Islet precursor cell (in vitro differentiated cells): ENCODE results near the gene ZNF879.
A peak's percentile ranks its signal among the peaks of the same experiment; 100 is the strongest.

ENCODE experiments used
- DNase-seq: peaks from one replicate; pipeline ENCODE4 v3.0.0-alpha.2; 2018

Gene ZNF879

GRCh38 chr5:179033004-179033580 is 9.5 kb downstream of the ZNF879 start:
- no peak for DNase-seq

GRCh38 chr5:179044765-179045164 is 21.2 kb downstream of the ZNF879 start:
- no peak for DNase-seq

DNA sequence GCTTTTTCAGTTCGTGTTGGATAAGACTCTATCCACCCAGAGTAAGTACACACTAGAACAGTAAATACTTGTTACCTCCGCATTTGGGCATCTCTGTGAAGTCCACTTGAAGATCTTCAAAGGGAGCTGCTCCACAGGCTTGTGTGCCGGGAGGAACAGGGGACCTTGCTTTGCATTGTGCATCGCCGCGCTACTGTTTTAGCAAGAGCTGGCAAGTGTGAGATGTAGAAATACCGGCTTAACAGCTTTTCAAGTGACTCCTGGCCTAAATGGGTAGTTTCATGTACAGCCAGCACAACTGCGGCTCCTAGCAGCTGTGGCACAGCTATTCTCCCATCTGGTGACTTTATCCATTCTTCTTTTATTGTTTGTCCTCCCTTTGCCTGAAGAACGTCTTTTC is 28.2 kb downstream of the ZNF879 start:
- no peak for DNase-seq

- DNase-seq = no peak
Observed at GRCh38 chr5:179054036-179054785, 30.6 kb downstream of the ZNF879 start.

DNA sequence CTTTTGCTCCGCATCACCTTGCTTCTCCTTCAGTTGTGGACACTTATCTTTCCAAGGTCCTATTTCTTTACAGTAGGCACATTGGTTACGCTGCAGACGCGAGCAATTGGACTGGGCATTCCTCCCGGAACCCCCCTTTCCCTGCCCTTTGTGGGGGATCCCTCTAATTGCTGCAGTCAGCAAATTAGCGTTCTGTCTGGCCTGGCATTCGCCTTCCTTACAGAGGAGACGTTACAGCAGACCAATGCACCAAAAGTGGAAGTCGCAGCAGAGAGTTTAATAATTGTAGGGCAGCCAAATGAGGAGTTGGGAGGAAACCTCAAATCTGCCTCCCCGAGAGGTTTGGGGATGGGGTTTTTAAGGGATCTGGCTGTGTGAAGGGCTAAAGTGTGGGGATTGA is 31.3 kb downstream of the ZNF879 start:
- no peak for DNase-seq

GRCh38 chr5:179055436-179055835 is 31.8 kb downstream of the ZNF879 start:
- peak; percentile 56 for DNase-seq

- no peak for DNase-seq
Observed at GRCh38 chr5:179055841-179056240, 32.2 kb downstream of the ZNF879 start.

DNA sequence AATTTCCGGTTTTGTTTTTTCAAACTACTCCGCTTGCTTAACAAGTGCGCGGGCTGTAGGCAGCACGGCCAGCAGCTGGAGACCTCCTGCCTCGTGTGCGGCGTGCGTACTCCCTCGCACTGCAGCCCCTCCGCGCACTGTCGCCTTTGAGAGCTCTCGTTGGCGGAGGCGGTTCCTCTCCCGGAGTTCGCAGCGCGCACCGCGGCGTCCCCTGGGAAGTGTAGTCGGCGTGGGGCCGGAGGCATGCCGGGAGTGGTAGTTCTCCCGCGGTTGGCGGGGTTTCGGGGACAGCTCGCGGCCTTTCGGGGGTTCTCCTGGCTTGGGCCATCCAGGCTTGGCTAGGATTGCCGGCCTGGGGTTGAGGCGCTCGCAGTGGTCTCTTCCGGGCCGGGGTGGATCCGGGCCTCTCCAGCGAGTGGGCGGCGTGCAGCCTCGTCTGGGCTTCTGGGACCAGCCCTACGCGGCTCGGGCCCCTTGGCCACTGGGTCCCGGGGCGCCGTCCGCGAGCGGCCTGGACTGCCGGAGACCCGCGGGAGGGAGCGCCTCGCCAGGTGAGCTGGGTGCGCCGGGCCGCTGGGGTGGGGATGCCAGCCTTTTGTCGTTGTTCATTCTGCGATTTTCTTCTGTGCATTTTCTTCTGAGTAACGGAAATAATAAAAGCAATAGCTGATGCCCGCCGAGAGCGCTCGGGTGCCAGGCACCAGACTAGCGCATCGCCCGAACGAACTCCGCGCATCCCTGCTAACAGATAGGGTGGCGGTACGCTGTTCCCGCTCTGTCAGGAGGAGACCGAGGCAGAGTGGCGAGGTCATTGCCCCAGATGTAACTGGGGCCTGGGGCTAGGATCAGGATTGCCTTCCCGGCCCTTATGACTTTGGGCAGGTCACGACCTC is 36.8 kb downstream of the ZNF879 start, which contains the start of gene ZNF354C:
ZNF354C (plus strand) TSS at position 258 of the 893 bp plus-strand sequence. CDS start 1,696 bp downstream, outside the sequence.
- peak; percentile 93 for DNase-seq

GRCh38 chr5:179061025-179061424 is 37.4 kb downstream of the ZNF879 start:
- no peak for DNase-seq

DNA sequence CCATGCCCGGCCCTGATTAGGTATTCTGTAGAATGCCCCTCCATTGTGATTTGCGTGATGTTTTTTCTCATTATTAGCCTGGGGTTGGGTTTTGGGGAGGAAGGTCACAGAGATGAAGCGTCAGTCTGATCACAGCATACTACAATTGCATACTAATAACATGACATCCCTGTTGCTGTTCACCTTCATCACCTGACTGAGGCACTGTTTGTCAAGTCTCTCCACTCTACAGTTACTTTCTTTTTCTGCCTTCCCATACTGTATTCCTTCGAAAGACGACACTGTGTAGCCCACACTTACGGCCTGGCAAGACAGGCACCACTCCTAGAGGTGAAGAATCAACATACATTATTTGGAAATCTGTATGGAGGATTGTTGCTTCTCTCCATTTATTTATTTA is 42.1 kb downstream of the ZNF879 start:
- DNase-seq = no peak

DNA sequence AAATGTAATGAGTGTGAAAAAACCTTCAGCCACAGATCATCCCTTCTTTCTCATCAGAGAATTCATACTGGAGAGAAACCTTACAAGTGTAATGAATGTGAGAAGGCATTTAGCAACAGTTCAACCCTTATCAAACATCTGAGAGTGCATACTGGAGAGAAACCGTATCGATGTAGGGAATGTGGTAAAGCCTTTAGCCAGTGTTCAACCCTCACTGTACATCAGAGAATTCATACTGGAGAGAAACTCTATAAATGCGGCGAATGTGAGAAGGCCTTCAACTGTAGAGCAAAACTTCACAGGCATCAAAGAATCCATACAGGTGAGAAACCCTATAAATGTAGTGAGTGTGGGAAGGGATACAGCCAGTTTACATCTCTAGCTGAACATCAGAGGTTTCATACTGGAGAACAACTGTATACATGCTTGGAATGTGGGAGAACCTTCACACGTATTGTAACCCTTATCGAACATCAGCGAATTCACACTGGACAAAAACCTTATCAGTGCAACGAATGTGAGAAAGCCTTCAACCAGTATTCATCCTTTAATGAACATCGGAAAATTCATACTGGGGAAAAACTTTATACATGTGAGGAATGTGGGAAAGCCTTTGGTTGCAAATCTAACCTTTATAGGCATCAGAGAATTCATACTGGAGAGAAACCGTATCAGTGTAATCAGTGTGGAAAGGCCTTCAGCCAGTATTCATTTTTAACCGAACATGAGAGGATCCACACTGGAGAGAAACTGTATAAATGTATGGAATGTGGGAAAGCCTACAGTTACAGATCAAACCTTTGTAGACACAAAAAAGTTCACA is 55.8 kb downstream of the ZNF879 start:
- DNase-seq = no peak

DNA sequence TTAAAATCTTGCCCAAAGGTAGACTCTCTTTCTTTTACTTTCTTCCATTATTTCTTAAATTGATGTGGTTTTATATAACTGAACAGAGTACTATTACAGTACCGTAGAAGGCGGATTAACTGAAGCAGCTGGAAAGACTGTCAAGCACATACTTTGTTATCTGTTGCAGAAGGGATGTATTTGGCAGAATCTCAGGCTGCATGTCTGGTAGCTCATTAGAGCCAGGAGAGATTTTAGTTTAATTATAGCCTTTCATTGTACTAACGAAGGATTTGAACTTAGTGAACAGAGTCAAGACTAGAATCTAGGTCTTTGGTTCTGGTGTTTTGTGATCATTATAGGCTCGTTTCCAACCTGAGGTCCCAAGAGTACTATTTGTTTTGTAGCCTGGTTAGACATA is 57.1 kb downstream of the ZNF879 start:
- no peak for DNase-seq
